WI38 (cell line): ENCODE data around the gene TCOF1.

ENCODE experiments used
- H3K4me3 ChIP-seq: 2 replicates; pipeline ENCODE4 v1.5.1; 2011; ENCODE audit warnings: low read depth, mild to moderate bottlenecking, control low read depth, low read length
- CTCF ChIP-seq: IDR thresholded peaks from 2 replicates; pipeline ENCODE4 v1.5.1; 2012; ENCODE audit warnings: low read depth, mild to moderate bottlenecking, control low read depth, low read length

TCOF1 gene

GRCh38 chr5:150361301-150361700 lies 3.8 kb downstream of the TCOF1 start:
- no peak overlapping the region for H3K4me3 ChIP-seq

GRCh38 chr5:150363185-150363584 lies 5.7 kb downstream of the TCOF1 start:
- TF ChIP-seq CTCF: no peak
- no peak overlapping the region for H3K4me3 ChIP-seq

More at GRCh38 chr5:150361301-150361700, 3.8 kb downstream of the TCOF1 start:
- no peak for TF ChIP-seq CTCF

- no peak for TF ChIP-seq CTCF
- no peak overlapping the region for H3K4me3 ChIP-seq
Measured at GRCh38 chr5:150364004-150364403, 6.5 kb downstream of the TCOF1 start.

GRCh38 chr5:150368526-150368925 lies 11.0 kb downstream of the TCOF1 start:
- no peak overlapping the region for H3K4me3 ChIP-seq
- no peak for TF ChIP-seq CTCF

GRCh38 chr5:150372639-150373038 lies 15.1 kb downstream of the TCOF1 start:
- no peak for TF ChIP-seq CTCF
- H3K4me3 ChIP-seq: no peak overlapping the region

GRCh38 chr5:150374651-150375050 lies 17.2 kb downstream of the TCOF1 start:
- H3K4me3 ChIP-seq: no peak overlapping the region
- no peak for TF ChIP-seq CTCF

- TF ChIP-seq CTCF: no peak
- H3K4me3 ChIP-seq: no peak overlapping the region
Measured at GRCh38 chr5:150376799-150377771, 19.6 kb downstream of the TCOF1 start.
